HG02623 (cell line): Measurements from ENCODE around the gene LGALS3.

Source experiments
- ATAC-seq: cut with Tn5 transposase; IDR thresholded peaks from one replicate; pipeline ENCODE4 v1.9.1; 2021; ENCODE audit warnings: moderate library complexity; ENCODE audit not compliant: unreplicated experiment

LGALS3 gene

DNA sequence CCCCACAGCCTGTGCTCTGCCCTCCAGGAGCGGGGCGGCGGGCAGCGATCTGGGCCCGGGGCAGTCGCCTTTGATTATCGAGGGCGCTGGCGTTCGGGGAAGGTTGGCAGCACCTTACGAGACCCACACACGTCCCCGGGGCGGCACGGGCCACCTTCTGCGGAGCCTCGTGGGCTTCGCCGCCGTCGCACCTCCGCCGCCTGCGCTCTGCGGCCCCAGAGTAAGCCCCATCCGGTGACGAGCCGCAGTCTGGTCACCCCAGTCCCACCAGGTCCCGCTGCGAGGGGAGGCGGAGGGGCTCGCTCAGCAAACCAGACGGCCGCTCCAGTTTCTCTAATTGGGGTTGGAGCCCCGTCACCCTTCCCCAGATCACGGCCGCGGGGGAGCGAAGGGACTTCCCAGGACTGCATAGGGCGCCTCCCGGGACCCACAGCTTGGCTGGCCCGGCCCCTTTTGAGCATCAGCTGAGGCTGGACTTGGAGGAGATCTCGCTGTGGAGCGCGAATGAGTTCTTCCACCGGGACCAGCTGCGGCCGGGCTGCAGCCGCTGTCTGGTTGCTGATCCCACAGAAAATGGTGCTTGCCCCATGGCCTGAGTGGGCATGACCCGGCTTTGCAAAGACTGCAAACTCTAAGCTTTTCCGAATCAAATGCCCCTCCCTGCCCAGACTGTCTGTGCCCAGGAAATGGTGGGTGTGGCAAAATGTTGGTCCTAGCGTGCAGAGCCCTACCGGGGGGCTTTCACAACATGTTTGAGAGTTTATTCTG is 560 bp downstream of the LGALS3 start:
- ATAC-seq: peak; percentile 48

DNA sequence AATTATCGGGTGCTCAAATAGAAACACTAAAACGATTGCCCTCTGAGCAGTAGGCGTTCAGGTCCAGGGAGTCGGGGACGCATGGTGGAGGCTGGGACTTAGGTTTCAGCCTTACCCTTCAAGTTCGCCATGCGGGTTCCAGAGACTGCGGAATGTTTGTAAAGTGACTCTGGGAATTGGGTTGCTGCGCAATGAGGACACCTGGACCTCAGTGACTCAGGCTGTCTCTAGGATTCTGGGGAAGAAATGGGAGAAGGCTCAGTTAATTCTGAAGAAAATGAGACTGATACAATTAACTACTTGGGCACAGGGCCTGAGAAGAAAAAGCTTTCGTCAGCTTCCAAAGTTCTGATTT is 1.1 kb downstream of the LGALS3 start:
- no peak for ATAC-seq

DNA sequence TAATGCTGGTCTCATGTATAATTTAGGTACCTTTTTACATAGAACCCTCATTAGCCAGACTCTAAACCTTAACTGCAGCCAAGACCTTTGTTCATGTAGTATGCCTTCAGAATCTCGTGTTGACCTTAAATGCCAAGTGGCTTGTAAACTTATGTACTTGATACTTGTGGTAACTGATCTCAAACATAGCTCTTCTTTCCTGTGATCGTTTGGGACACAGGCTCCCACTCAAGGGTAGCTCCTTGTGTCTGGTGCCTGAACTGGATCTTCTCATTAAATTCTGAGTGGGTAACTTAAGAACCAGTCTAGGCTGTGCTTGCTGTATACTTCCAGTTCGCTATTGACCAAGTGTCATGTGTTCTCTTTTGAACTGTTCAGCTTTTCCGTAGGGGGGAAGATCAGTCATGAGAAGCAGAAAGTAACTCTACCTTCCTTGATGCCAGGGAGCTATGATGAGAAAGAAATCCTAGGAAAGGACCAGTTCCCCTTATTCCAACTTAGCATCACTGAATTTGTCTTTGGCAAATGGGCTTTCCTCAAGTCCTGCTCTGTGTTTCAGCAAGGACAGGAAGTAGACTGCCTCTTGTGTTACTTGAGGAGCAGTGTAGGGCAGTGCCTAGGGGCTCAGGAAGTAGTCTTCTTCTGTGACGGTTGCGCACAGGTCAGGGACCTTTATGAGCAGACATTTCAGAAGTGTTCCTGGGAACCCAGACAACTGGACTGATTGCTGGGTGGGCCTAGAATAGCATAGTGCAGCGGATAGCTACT is 2.5 kb downstream of the LGALS3 start:
- ATAC-seq: no peak

DNA sequence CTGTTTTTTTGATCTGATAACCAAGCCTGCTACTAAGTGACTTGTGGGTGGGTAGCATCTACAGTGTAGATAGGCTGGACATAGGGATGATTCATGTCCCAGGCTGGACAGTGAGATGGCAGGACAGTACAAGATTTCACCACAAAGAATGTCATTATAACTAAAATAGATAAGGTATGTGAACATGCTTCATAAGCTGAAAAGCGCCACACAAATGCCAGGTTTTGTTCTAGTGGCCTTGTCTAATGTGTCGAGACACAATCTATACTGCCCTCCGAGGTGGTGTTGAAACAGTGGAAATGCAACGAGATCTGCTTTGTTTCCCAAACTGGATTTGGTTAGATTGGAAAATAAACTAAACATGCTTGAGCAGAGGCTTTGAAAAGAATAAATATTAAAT is 4.4 kb downstream of the LGALS3 start:
- no peak for ATAC-seq

- ATAC-seq: no peak
Measured at GRCh38 chr14:55136241-55136640, 7.2 kb downstream of the LGALS3 start.

DNA sequence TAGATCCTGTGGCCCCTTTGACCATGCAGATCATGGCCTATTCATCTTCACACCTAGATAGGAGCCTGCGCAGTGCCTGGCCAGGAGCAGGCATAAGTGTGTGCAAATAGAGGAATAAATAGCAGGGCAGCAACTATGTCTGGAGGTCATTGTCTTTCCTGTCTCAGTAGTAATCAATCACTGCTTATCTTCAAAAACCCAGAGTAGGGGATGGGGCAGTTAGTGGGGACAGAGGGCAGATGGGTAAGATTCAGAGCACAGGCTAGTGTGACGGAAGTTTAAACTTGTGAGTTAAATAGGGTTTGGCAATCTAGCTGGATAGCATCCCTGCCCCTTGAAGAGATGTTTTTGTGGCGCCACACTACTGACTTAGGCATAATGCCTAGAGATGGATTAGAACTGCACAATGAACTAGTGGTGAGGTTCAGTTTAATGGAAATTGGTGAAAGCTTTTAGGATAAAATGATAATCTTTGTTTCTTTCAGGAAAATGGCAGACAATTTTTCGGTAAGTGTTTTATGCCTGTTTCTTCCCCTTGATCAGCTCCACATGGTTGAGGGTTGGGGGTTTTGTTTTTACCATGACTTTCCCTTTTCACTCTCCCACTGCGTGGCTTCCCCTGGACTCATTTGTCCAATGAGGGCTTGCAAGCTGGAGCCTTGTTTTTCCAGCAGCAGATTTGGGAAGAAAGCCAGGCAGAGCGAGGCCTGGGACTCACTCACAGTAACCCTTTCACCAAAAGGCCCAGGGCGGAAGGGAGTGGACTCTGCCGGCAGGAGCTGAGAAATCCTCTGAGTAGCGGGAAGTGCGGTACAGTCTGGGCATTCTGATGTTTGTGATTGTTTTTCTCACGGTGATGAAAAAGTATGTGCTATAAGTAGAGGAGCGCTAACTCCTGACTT is 8.1 kb downstream of the LGALS3 start:
- ATAC-seq: no peak

DNA sequence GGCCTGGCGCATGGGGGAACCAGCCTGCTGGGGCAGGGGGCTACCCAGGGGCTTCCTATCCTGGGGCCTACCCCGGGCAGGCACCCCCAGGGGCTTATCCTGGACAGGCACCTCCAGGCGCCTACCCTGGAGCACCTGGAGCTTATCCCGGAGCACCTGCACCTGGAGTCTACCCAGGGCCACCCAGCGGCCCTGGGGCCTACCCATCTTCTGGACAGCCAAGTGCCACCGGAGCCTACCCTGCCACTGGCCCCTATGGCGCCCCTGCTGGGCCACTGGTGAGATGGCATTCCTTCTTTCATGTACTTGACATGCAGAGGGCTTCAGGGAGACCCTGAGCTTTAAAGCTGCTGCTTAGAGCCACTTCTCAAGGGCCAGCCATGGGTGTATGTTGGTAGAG is 9.0 kb downstream of the LGALS3 start:
- ATAC-seq: no peak

DNA sequence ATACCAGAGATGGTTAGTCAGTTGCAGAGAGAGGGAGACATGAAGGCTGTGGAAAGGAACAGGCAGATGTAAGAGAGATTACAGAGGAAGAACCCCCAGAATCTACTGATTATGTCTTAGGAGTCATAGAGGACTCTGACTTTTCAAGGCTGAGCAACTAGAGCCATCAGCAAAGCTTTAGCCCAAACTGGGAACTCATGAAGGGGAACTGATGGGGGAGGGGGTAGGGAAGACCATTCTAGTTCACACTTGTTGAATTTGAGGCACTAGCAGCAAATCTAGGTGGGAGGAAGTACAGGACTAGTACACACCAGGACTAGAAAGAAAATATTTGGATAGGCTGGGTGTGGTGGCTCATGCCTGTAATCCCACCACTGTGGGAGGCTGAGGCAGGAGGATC is 10.1 kb downstream of the LGALS3 start:
- ATAC-seq: no peak

DNA sequence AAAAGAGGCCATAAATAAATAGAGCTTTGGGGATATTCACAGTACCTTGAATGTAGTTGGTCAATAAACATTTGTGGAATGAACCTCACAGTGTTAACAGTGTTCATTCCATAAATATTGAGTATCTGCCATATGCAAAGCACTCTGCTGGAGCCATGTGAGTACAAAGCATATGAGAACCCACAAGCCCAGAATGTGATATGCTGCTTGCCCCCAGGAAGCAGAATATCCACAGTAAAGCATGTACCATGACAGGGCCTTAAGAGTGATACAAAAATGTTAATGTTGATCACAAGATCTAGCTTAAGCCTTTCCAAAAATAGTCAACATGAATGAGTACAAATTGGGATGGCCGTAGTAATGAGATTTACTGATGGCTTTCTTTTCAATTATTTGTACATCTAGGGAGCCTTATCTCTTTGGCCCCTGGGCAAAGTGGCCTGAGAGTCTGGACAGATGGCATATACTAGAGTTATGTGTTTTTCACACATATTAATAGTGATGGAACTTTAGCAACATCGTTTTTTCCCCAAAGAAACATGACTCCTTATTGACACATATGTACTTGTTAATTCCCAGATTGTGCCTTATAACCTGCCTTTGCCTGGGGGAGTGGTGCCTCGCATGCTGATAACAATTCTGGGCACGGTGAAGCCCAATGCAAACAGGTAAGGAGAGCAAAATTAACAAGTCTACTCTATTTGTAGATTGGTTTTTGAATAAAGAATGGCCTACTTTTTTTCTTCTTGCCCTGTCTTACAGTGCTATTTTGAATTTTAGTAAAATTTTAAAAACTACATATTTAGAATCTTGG is 10.9 kb downstream of the LGALS3 start:
- ATAC-seq: no peak

- no peak for ATAC-seq
Measured at GRCh38 chr14:55141825-55142224, 12.8 kb downstream of the LGALS3 start.

DNA sequence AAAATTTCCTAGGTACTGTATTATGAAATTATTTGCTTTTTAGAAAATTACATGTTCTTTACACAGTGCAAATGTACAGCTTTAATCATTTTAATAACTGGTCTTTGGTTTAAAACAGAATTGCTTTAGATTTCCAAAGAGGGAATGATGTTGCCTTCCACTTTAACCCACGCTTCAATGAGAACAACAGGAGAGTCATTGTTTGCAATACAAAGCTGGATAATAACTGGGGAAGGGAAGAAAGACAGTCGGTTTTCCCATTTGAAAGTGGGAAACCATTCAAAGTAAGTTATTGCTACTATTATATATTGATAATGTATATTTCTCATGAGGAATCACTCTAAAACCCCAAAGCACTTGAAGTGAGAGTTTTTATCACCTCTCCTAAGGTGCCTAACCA is 13.4 kb downstream of the LGALS3 start:
- no peak for ATAC-seq

DNA sequence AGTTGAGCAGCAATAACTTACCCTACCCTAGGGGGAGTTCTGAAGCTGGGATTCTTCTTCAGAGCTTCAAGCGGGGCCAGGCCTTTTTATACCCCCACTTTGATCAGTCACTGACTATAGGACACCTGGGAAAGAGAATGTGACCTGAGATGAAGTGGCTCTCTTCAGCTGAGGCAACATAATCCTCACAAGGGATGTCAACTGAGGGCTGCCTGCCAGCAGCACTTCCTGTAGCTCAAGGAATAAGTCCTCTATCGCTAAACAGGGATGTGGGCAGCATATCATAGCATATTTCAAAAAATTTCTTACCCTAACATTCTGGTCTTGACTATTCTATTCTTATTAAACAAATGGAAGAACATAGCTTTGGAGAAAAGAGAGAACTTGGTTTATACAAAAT is 17.4 kb downstream of the LGALS3 start:
- ATAC-seq: no peak

DNA sequence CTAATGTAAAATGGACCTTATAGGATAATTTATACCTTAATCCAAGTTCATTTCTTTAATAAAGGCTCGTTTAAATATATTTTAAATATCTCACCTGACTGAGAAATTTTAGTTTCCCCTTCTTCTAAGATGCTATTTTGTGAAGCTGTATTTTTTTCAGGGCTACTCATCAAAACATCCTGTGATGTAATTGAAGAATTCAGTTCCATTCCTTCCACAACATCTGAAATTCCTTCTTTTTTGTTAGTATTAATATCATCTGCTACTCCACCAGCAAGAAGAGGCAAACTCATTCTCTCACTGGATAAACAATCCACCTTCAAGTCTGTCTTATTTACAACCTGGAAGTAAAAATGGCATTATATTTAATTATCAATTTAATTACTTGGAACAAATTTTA is 22.5 kb downstream of the LGALS3 start:
- ATAC-seq: no peak

GRCh38 chr14:55152052-55152753 is 23.2 kb downstream of the LGALS3 start:
- ATAC-seq: no peak

DNA sequence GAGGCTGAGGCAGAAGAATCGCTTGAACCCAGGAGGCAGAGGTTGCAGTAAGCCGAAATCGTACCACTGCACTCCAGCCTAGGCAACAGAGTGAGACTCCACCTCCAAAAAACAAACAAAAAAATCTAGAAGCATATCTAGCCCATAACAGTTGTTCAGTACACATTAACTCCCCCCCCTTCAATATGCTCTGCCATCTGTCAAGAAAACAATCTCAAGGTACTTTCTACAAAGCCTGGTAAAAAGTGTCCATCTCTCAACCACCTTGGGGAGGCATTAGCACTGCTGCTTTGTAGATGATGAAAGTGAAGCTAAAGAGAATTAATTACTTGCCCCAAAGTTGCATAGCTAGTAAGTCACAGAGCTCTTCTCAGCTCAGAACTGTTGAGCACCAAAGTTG is 24.9 kb downstream of the LGALS3 start:
- ATAC-seq: no peak

DNA sequence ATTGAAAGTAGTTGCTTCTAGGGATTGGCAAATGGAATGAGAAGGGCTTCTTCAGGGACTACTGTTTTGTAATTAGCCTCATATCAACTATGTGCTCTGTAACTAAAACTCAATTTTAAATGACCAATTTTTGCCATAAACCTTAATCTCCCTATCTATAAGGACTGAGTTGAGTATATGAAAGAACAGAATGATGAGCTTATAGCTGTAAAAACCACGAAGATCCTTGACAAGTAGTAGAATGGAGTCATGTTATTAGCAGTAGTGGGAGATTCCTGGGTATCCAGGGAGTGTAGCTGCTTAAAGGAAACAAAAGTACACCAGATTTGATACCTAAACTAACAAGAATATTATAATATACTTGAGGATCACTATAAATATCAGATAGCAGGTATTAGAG is 28.0 kb downstream of the LGALS3 start:
- ATAC-seq: no peak

GRCh38 chr14:55158412-55158811 is 29.4 kb downstream of the LGALS3 start:
- no peak for ATAC-seq

GRCh38 chr14:55160989-55161388 is 31.9 kb downstream of the LGALS3 start:
- no peak for ATAC-seq

- no peak for ATAC-seq
Measured at GRCh38 chr14:55170526-55170925, 41.5 kb downstream of the LGALS3 start.

DNA sequence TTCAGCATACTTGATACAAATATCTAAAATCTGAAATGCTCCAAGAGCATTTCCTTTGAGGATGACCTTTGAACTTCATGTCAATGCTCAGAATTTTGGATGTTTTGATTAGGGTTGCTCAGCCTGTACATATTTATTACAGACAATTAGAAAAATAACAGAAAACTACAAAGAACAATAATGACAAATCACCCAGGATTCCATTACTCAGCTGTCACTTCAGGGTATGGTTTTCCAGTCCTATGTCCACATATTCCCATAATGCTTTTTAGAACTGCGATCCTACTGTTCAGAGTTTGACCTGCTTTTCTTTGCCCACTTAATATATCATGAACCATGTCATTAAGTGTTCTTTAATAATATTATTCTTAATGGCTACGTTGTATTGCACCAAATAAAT is 51.0 kb downstream of the LGALS3 start:
- ATAC-seq: no peak
